H9 (cell line): ENCODE results near the gene ANTXRL. TPM values are rescaled to one million over a fixed set of nuclear protein-coding genes. Genes with fewer than 3 reads are reported as not detected.

Experiments
- DNase-seq: peaks from one replicate; pipeline ENCODE4 v3.0.0-alpha.2; 2017
- H2AFZ ChIP-seq: one replicate; pipeline ENCODE4 v1.6.1; 2013; ENCODE audit warnings: mild to moderate bottlenecking, low read length, control low read depth, moderate library complexity
- H2AK5ac ChIP-seq: 2 replicates; pipeline ENCODE4 v1.6.1; 2013; ENCODE audit warnings: low read length, control low read depth, mixed read lengths; ENCODE audit not compliant: insufficient read length
- H2BK120ac ChIP-seq: one replicate; pipeline ENCODE4 v1.6.1; 2013; ENCODE audit warnings: low read depth, mild to moderate bottlenecking, low read length, control low read depth, inconsistent platforms; ENCODE audit not compliant: poor library complexity, severe bottlenecking
- H2BK12ac ChIP-seq: 2 replicates; pipeline ENCODE4 v1.6.1; 2013; ENCODE audit warnings: low read length, control low read depth, mixed read lengths, low read depth; ENCODE audit not compliant: insufficient read length
- H2BK15ac ChIP-seq: 2 replicates; pipeline ENCODE4 v1.6.1; 2013; ENCODE audit warnings: low read depth, low read length, control low read depth
- H2BK20ac ChIP-seq: one replicate; pipeline ENCODE4 v1.6.1; 2013; ENCODE audit warnings: low read depth, mild to moderate bottlenecking, low read length, control low read depth, inconsistent platforms; ENCODE audit not compliant: poor library complexity, severe bottlenecking
- H2BK5ac ChIP-seq: 2 replicates; pipeline ENCODE4 v1.6.1; 2013; ENCODE audit warnings: low read length, control low read depth, mixed read lengths; ENCODE audit not compliant: insufficient read length
- H3K14ac ChIP-seq: 2 replicates; pipeline ENCODE4 v1.6.1; 2013; ENCODE audit warnings: low read length, control low read depth; ENCODE audit not compliant: insufficient read depth
- H3K18ac ChIP-seq: 2 replicates; pipeline ENCODE4 v1.6.1; 2013; ENCODE audit warnings: low read depth, mild to moderate bottlenecking, mixed read lengths, low read length, control low read depth; ENCODE audit not compliant: insufficient read length
- H3K23ac ChIP-seq: 2 replicates; pipeline ENCODE4 v1.6.1; 2013; ENCODE audit warnings: low read length, control low read depth, mixed read lengths, low read depth; ENCODE audit not compliant: insufficient read length
- H3K23me2 ChIP-seq: 2 replicates; pipeline ENCODE4 v1.6.1; 2013; ENCODE audit warnings: low read depth, mild to moderate bottlenecking, mixed read lengths, low read length, control low read depth; ENCODE audit not compliant: insufficient read length, poor library complexity, severe bottlenecking
- H3K27ac ChIP-seq: 2 replicates; pipeline ENCODE4 v1.5.1; 2013; ENCODE audit warnings: low read length, control low read depth, mixed read lengths, low read depth; ENCODE audit not compliant: insufficient read length
- H3K27me3 ChIP-seq: 2 replicates; pipeline ENCODE4 v1.6.1; 2013; ENCODE audit warnings: low read length, control low read depth, inconsistent platforms; ENCODE audit not compliant: insufficient read depth
- H3K4ac ChIP-seq: 2 replicates; pipeline ENCODE4 v1.6.1; 2013; ENCODE audit warnings: low read depth, mild to moderate bottlenecking, control low read depth, inconsistent platforms, low read length, moderate library complexity
- H3K4me1 ChIP-seq: 2 replicates; pipeline ENCODE4 v1.6.1; 2013; ENCODE audit warnings: low read length, control low read depth, inconsistent platforms; ENCODE audit not compliant: insufficient read depth
- H3K4me2 ChIP-seq: 2 replicates; pipeline ENCODE4 v1.6.1; 2013; ENCODE audit warnings: low read length, control low read depth, mixed read lengths; ENCODE audit not compliant: insufficient read length, insufficient read depth
- H3K56ac ChIP-seq: 2 replicates; pipeline ENCODE4 v1.6.1; 2013; ENCODE audit warnings: low read depth, mild to moderate bottlenecking, mixed read lengths, low read length, control low read depth; ENCODE audit not compliant: insufficient read length
- H3K79me1 ChIP-seq: 2 replicates; pipeline ENCODE4 v1.6.1; 2013; ENCODE audit warnings: low read depth, mild to moderate bottlenecking, moderate library complexity, low read length, control low read depth, inconsistent platforms; ENCODE audit not compliant: insufficient read depth, poor library complexity, severe bottlenecking
- H3K79me2 ChIP-seq: 2 replicates; pipeline ENCODE4 v1.6.1; 2013; ENCODE audit warnings: low read length, control low read depth, inconsistent platforms; ENCODE audit not compliant: insufficient read depth
- H3K9ac ChIP-seq: 2 replicates; pipeline ENCODE4 v1.6.1; 2013; ENCODE audit warnings: low read length, control low read depth, mixed read lengths; ENCODE audit not compliant: insufficient read length; ENCODE audit errors: extremely low read depth
- H3K9me3 ChIP-seq: one replicate; pipeline ENCODE4 v1.6.1; 2013; ENCODE audit warnings: low read depth, low read length, inconsistent platforms; ENCODE audit not compliant: control insufficient read depth
- H3T11ph ChIP-seq: one replicate; pipeline ENCODE4 v1.6.1; 2013; ENCODE audit warnings: mild to moderate bottlenecking, low read length, control low read depth, inconsistent platforms
- H4K20me1 ChIP-seq: one replicate; pipeline ENCODE4 v1.6.1; 2013; ENCODE audit not compliant: control insufficient read depth, insufficient read length, insufficient read depth
- H4K5ac ChIP-seq: 2 replicates; pipeline ENCODE4 v1.6.1; 2013; ENCODE audit warnings: low read depth, mild to moderate bottlenecking, mixed read lengths, low read length, control low read depth; ENCODE audit not compliant: insufficient read length
- H4K8ac ChIP-seq: replicated peaks from 2 replicates; pipeline ENCODE4 v1.6.1; 2013; ENCODE audit warnings: low read length, control low read depth, mixed read lengths, low read depth; ENCODE audit not compliant: insufficient read length
- H4K91ac ChIP-seq: 2 replicates; pipeline ENCODE4 v1.6.1; 2013; ENCODE audit warnings: low read depth, mild to moderate bottlenecking, moderate library complexity, mixed read lengths, low read length, control low read depth; ENCODE audit not compliant: insufficient read length
- H3K27ac Mint-ChIP-seq, 3 experiments: 2 replicates in 2 of 3; 3 replicates in 1 of 3; pipeline ENCODE4 v1.8.0; 2020 to 2021; ENCODE audit warnings: mixed read lengths in 3 of 3, mild to moderate bottlenecking in 1 of 3, moderate library complexity in 1 of 3
- H3K27me3 Mint-ChIP-seq: 2 replicates; pipeline ENCODE4 v1.8.0; 2021; ENCODE audit warnings: low read depth, mild to moderate bottlenecking, moderate library complexity, mixed read lengths
- H3K36me3 Mint-ChIP-seq, 3 experiments: 2 replicates in 2 of 3; 3 replicates in 1 of 3; pipeline ENCODE4 v1.8.0; 2020 to 2021; ENCODE audit warnings: low read depth in 3 of 3, mixed read lengths in 3 of 3; ENCODE audit not compliant: insufficient read depth in 1 of 3
- H3K4me1 Mint-ChIP-seq, 2 experiments: 2 replicates each; pipeline ENCODE4 v1.8.0; 2020; ENCODE audit warnings: mixed read lengths in 2 of 2
- H3K4me3 Mint-ChIP-seq, 2 experiments: 2 replicates in 1 of 2; 3 replicates in 1 of 2; pipeline ENCODE4 v1.8.0; 2020 to 2021; ENCODE audit warnings: mild to moderate bottlenecking in 2 of 2, mixed read lengths in 2 of 2, moderate library complexity in 1 of 2
- H3K9me3 Mint-ChIP-seq, 2 experiments: 2 replicates in 1 of 2; 3 replicates in 1 of 2; pipeline ENCODE4 v1.8.0; 2020; ENCODE audit warnings: mild to moderate bottlenecking in 2 of 2, mixed read lengths in 2 of 2, moderate library complexity in 1 of 2
- CTCF ChIP-seq: fragments of 200-600 bp; sonication (generic); conservative IDR thresholded peaks from 3 replicates; pipeline ENCODE4 v1.8.0; 2021; ENCODE audit warnings: antibody characterized with exemption, mild to moderate bottlenecking
- WGBS: extraction: QIAGEN DNeasy Blood & Tissue Kit; methylation state at CpG from one replicate; pipeline ENCODE4 v1.1.7; 2013; ENCODE audit warnings: missing lambda C conversion rate, low lambda C conversion rate, mixed read lengths; ENCODE audit not compliant: insufficient read length; ENCODE audit errors: extremely low coverage; 5-methylcytosine and 5-hydroxymethylcytosine counted together
- total RNA-seq: library from RNA; stranded (reverse); gene quantifications from 2 replicates; pipeline ENCODE4 v1.2.1, GENCODE V29; 2021

ANTXRL gene
- total RNA-seq, 1 experiment from 2014 or later: not detected

GRCh38 chr10:46239993-46240683 lies 46.7 kb upstream of the ANTXRL start:
- H3K23ac ChIP-seq: no peak overlapping the region
- no peak overlapping the region for H3K4me3 Mint-ChIP-seq
- H3K79me2 ChIP-seq: no peaks in the 10 kb centered on the region
- no peak overlapping the region for H2BK15ac ChIP-seq
- WGBS: no CpG with 5 or more reads among the region's 2 CpGs
- H3K4ac ChIP-seq: no peak overlapping the region
- no peak overlapping the region for H4K91ac ChIP-seq
- H3K27me3 Mint-ChIP-seq: peaks cover 7% of the 10 kb centered on the region; the same call in 1 of the 2 replicates
- H3K27ac ChIP-seq: no peak overlapping the region
- H3K4me1 Mint-ChIP-seq: no peaks in the 10 kb centered on the region
- DNase-seq: peak; percentile 11
- H2AFZ ChIP-seq: no peak overlapping the region
- H3K27ac Mint-ChIP-seq: no peak overlapping the region
- no peak overlapping the region for H2BK20ac ChIP-seq
- no peaks in the 10 kb centered on the region; a peak in 2 of 5 replicates for H3K9me3 Mint-ChIP-seq
- H3T11ph ChIP-seq: no peak overlapping the region
- H4K20me1 ChIP-seq: no peaks in the 10 kb centered on the region
- H3K9me3 ChIP-seq: no peaks in the 10 kb centered on the region
- no peaks in the 10 kb centered on the region; a peak in 1 of 7 replicates for H3K36me3 Mint-ChIP-seq
- no peak overlapping the region for H3K14ac ChIP-seq
- no peak overlapping the region for H3K4me2 ChIP-seq
- H3K56ac ChIP-seq: no peak overlapping the region
- H2BK5ac ChIP-seq: no peak overlapping the region
- no peak overlapping the region for H3K9ac ChIP-seq
- no peak overlapping the region for H2AK5ac ChIP-seq
- no peaks in the 10 kb centered on the region for H3K4me1 ChIP-seq
- H3K27me3 ChIP-seq: no peaks in the 10 kb centered on the region
- no peak for TF ChIP-seq CTCF
- no peak overlapping the region for H4K5ac ChIP-seq
- no peak overlapping the region for H3K18ac ChIP-seq
- no peak overlapping the region for H2BK12ac ChIP-seq
- H3K79me1 ChIP-seq: no peaks in the 10 kb centered on the region
- H4K8ac ChIP-seq: no peak overlapping the region
- no peaks in the 10 kb centered on the region for H3K23me2 ChIP-seq
- H2BK120ac ChIP-seq: no peak overlapping the region
